Esophagus muscularis mucosa (tissue), 3 donors: ENCODE measurements around the gene NANOS3.

Experiments used
- CTCF ChIP-seq, 3 experiments: fragments of 200-600 bp in 2 of 3; fragments of 450-650 bp in 1 of 3; sonication (generic) in 2 of 3; IDR thresholded peaks; one replicate each; pipeline ENCODE4 v1.5.1; 2017 to 2019; ENCODE audit warnings: antibody characterized with exemption in 3 of 3, mild to moderate bottlenecking in 2 of 3, moderate library complexity in 1 of 3
- POLR2A ChIP-seq: fragments of 450-650 bp; IDR thresholded peaks from one replicate; pipeline ENCODE4 v1.6.1; 2017; ENCODE audit warnings: antibody characterized with exemption, moderate library complexity, mild to moderate bottlenecking, low read depth
- POLR2AphosphoS5 ChIP-seq, 2 donors: sonication (generic); formaldehyde crosslinking; IDR thresholded peaks; one replicate each; pipeline ENCODE4 v1.6.1; 2017; ENCODE audit warnings: antibody characterized with exemption in 2 of 2

- TF ChIP-seq CTCF (IDR thresholded peaks at IDR 0.05) (peak in 1 of 3 experiments; percentile 5), POLR2A (no peak), POLR2AphosphoS5 (IDR thresholded peaks at IDR 0.05) (no peak)
Measured at GRCh38 chr19:13872695-13873389, 4.1 kb upstream of the NANOS3 start.
